Measurements from ENCODE around the gene C10orf88. TPM values are rescaled to one million over a fixed set of nuclear protein-coding genes. Genes with fewer than 3 reads are reported as not detected.

Gene C10orf88
- total RNA-seq, 1 donor from 2014 or later, result 11.8 TPM

DNA sequence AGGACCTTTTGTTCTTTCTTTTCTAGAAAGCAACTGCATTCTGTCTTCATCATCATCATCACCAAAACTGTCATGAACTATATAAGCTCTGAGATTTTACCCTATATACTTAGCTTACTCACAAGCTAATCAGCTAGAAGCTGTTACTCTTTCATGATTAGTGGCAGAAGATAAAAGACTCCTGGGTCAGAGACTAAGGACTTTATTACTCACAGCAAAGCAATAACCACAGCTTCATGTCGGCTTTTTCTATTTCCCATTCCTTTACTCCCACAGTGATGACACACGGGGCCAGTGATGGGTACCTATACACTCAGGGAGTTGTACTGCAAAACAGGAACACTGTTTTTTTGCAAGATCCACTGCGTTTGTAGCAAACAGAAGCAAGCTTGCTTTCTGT lies 8.4 kb upstream of the C10orf88 start:
- TF ChIP-seq CTCF (conservative IDR thresholded peaks at IDR 0.05), result no peak
- no peaks in the 10 kb centered on the region for H3K4me1 Mint-ChIP-seq
- peaks cover 21% of the 10 kb centered on the region for H3K27me3 Mint-ChIP-seq (ENCODE audit: low read depth)
- peaks cover 6% of the 10 kb centered on the region for H3K36me3 Mint-ChIP-seq (ENCODE audit: low read depth)
- H3K27ac Mint-ChIP-seq (ENCODE audit: unreplicated experiment), result no peak overlapping the region
- H3K4me3 Mint-ChIP-seq, result no peak overlapping the region
- H3K9me3 Mint-ChIP-seq, result peaks cover 12% of the 10 kb centered on the region
- DNase-seq (ENCODE audit: low read depth, low spot score), result no peak

DNA sequence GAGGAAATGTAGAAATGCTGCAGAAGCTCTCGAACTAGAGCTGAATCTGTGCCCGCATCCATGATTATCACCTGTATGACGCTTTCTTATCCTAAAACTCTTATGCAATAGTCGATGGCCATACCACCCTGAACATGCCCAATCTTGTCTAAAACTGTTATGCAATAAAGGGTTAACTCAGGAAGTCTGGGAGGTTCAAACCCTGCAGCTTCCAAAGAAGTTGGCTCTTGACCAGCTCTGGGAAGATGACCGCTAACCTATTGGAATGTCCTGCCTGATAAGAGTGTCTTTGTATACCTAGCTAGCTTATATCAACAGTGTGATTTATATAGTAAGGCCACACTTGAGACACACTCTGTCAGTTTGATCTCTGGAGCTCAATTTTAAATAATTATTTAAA lies 3.4 kb upstream of the C10orf88 start:
- TF ChIP-seq CTCF (conservative IDR thresholded peaks at IDR 0.05), result no peak
- Mint-ChIP-seq H3K4me3 (no peak overlapping the region), H3K27me3 (ENCODE audit: low read depth) (peaks cover 37% of the 10 kb centered on the region), H3K4me1 (peaks cover 16% of the 10 kb centered on the region), H3K27ac (ENCODE audit: unreplicated experiment) (no peak overlapping the region), H3K9me3 (peaks cover 7% of the 10 kb centered on the region), H3K36me3 (ENCODE audit: low read depth) (peaks cover 6% of the 10 kb centered on the region)
- DNase-seq (ENCODE audit: low read depth, low spot score), result no peak

DNA sequence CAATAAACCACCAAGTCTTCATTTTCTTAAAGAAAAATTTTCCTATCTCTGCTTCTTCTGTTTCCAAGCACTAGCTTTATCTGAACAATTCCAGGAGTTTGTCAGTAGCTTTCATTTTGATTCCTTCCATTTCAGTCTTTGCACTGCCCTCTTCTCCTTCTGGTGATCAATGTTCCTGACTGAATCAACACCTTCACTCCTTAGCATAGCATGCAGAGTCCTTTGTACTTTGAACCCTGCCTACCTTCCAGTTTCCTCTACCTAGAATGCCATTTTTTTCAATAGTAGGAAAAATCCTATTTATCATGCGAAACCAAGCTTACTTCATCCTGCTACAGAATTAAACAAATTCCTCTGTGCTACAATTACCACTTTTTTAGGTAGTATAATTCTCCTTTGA lies 1.9 kb upstream of the C10orf88 start:
- H3K36me3 Mint-ChIP-seq (ENCODE audit: low read depth), result peaks cover 6% of the 10 kb centered on the region
- peak overlapping the region; percentile 42 for H3K4me3 Mint-ChIP-seq
- no peak for DNase-seq (ENCODE audit: low read depth, low spot score)
- H3K27ac Mint-ChIP-seq (ENCODE audit: unreplicated experiment), result no peak overlapping the region
- TF ChIP-seq CTCF (conservative IDR thresholded peaks at IDR 0.05), result no peak
- peaks cover 7% of the 10 kb centered on the region for H3K9me3 Mint-ChIP-seq
- H3K4me1 Mint-ChIP-seq, result peaks cover 22% of the 10 kb centered on the region
- peaks cover 37% of the 10 kb centered on the region for H3K27me3 Mint-ChIP-seq (ENCODE audit: low read depth)

DNA sequence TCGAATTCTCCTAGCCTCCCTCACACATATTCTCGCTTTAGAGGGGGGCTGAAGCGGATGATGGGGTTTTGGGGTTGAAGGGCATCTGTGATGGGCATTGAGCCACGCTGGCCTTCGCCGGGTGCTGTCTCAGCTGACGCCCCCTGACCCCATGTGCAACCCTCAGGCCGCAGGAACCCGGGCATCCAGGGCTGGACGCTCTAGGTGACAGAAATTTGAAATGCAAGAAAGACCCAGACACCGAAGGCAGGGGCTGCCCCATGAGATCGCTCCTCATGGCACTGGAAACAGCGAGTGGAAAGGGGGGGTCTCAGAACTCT lies 664 bp upstream of the C10orf88 start:
- no peak for DNase-seq (ENCODE audit: low read depth, low spot score)
- H3K4me1 Mint-ChIP-seq, result peaks cover 25% of the 10 kb centered on the region
- H3K27me3 Mint-ChIP-seq (ENCODE audit: low read depth), result peaks cover 35% of the 10 kb centered on the region
- peak overlapping the region; percentile 97 for H3K4me3 Mint-ChIP-seq
- no peak overlapping the region for H3K27ac Mint-ChIP-seq (ENCODE audit: unreplicated experiment)
- no peak for TF ChIP-seq CTCF (conservative IDR thresholded peaks at IDR 0.05)
- peaks cover 7% of the 10 kb centered on the region for H3K9me3 Mint-ChIP-seq
- peaks cover 6% of the 10 kb centered on the region for H3K36me3 Mint-ChIP-seq (ENCODE audit: low read depth)

- no peak for TF ChIP-seq CTCF (conservative IDR thresholded peaks at IDR 0.05)
- H3K27ac Mint-ChIP-seq (ENCODE audit: unreplicated experiment), result no peak overlapping the region
- peaks cover 24% of the 10 kb centered on the region for H3K4me1 Mint-ChIP-seq
- DNase-seq (ENCODE audit: low read depth, low spot score), result no peak
- no peak overlapping the region for H3K4me3 Mint-ChIP-seq
- H3K9me3 Mint-ChIP-seq, result peaks cover 3% of the 10 kb centered on the region
- H3K27me3 Mint-ChIP-seq (ENCODE audit: low read depth), result peaks cover 3% of the 10 kb centered on the region
- H3K36me3 Mint-ChIP-seq (ENCODE audit: low read depth), result peaks cover 19% of the 10 kb centered on the region
Measured at GRCh38 chr10:122949296-122949695, 4.7 kb downstream of the C10orf88 start.
